ENCODE results near the gene PPP1R14D.

Gene PPP1R14D

GRCh38 chr15:40828447-40829036 is at the start of gene PPP1R14D:
TSS of gene PPP1R14D (minus strand) at chr15:40828708. CDS start at chr15:40828641, 67 bp downstream.
- H3K27me3 ChIP-seq (replicated peaks; ENCODE audit: insufficient read depth, low read length) = no peaks in the 10 kb centered on the region
- TF ChIP-seq EZH2 (optimal IDR thresholded peaks at IDR 0.05; ENCODE audit: low read depth, low read length) = no peak
- TF ChIP-seq EZH2phosphoT487 (IDR thresholded peaks at IDR 0.05; ENCODE audit: low read length) = no peak
- TF ChIP-seq CTCF (IDR thresholded peaks at IDR 0.05; ENCODE audit: low read length) = no peak
- peak within 1 kb of the TSS; percentile 51; the same call in 1 of the 2 replicates for H2AFZ ChIP-seq (ENCODE audit: low read length)
- H3K79me2 ChIP-seq (ENCODE audit: low read length) = no peaks in the 10 kb centered on the region
- peaks cover 5% of the 10 kb centered on the region; the same call in 1 of the 2 replicates for H3K4me1 ChIP-seq (ENCODE audit: low read length)
- no peaks in the 10 kb centered on the region; the same call in 1 of the 2 replicates for H3F3A ChIP-seq (ENCODE audit: insufficient read depth, low read length)
- H3K36me3 ChIP-seq (replicated peaks; ENCODE audit: insufficient read depth, low read length) = no peaks in the 10 kb centered on the region
- no peaks in the 10 kb centered on the region for H4K20me1 ChIP-seq (ENCODE audit: insufficient read depth, low read length)
- H3K27ac ChIP-seq (ENCODE audit: low read length) = no peak within 1 kb of the TSS
- H3K4me2 ChIP-seq (ENCODE audit: low read depth, low read length) = no peak within 1 kb of the TSS
- H3K9ac ChIP-seq (ENCODE audit: low read length) = no peak within 1 kb of the TSS
- no peak for DNase-seq
- no peak within 1 kb of the TSS for H3K4me3 ChIP-seq (ENCODE audit: low read length)
- H3K9me2 ChIP-seq (replicated peaks; ENCODE audit: insufficient read depth, low read length) = no peaks in the 10 kb centered on the region
- no peaks in the 10 kb centered on the region for H3K9me3 ChIP-seq (replicated peaks; ENCODE audit: insufficient read depth, low read length)

- Histone ChIP-seq H3K9ac (ENCODE audit: low read length) (no peak overlapping the region), H3K27ac (ENCODE audit: low read length) (no peak overlapping the region), H3K79me2 (ENCODE audit: low read length) (no peaks in the 10 kb centered on the region), H2AFZ (ENCODE audit: low read length) (no peak overlapping the region), H3K4me2 (ENCODE audit: low read depth, low read length) (no peak overlapping the region), H4K20me1 (ENCODE audit: insufficient read depth, low read length) (no peaks in the 10 kb centered on the region), H3K27me3 (replicated peaks; ENCODE audit: insufficient read depth, low read length) (no peaks in the 10 kb centered on the region), H3K36me3 (replicated peaks; ENCODE audit: insufficient read depth, low read length) (no peaks in the 10 kb centered on the region), H3K9me3 (replicated peaks; ENCODE audit: insufficient read depth, low read length) (no peaks in the 10 kb centered on the region), H3K9me2 (replicated peaks; ENCODE audit: insufficient read depth, low read length) (no peaks in the 10 kb centered on the region), H3K4me3 (ENCODE audit: low read length) (no peak overlapping the region), H3F3A (ENCODE audit: insufficient read depth, low read length) (no peaks in the 10 kb centered on the region), H3K4me1 (ENCODE audit: low read length) (peaks cover 9% of the 10 kb centered on the region)
- DNase-seq = no peak
- TF ChIP-seq EZH2 (optimal IDR thresholded peaks at IDR 0.05; ENCODE audit: low read depth, low read length) (no peak), CTCF (IDR thresholded peaks at IDR 0.05; ENCODE audit: low read length) (no peak), EZH2phosphoT487 (IDR thresholded peaks at IDR 0.05; ENCODE audit: low read length) (no peak)
Measured at GRCh38 chr15:40877694-40878093, 49.2 kb upstream of the PPP1R14D start.

- H3K9me2 ChIP-seq (replicated peaks; ENCODE audit: insufficient read depth, low read length) = no peaks in the 10 kb centered on the region
- no peak overlapping the region for H3K9ac ChIP-seq (ENCODE audit: low read length)
- peaks cover 12% of the 10 kb centered on the region for H3K4me1 ChIP-seq (ENCODE audit: low read length)
- TF ChIP-seq CTCF (IDR thresholded peaks at IDR 0.05; ENCODE audit: low read length) (no peak), EZH2phosphoT487 (IDR thresholded peaks at IDR 0.05; ENCODE audit: low read length) (no peak), EZH2 (optimal IDR thresholded peaks at IDR 0.05; ENCODE audit: low read depth, low read length) (no peak)
- DNase-seq = no peak
- no peak overlapping the region for H3K4me3 ChIP-seq (ENCODE audit: low read length)
- H3K36me3 ChIP-seq (replicated peaks; ENCODE audit: insufficient read depth, low read length) = no peaks in the 10 kb centered on the region
- no peaks in the 10 kb centered on the region for H4K20me1 ChIP-seq (ENCODE audit: insufficient read depth, low read length)
- no peaks in the 10 kb centered on the region for H3K79me2 ChIP-seq (ENCODE audit: low read length)
- H3K27ac ChIP-seq (ENCODE audit: low read length) = no peak overlapping the region
- H3K4me2 ChIP-seq (ENCODE audit: low read depth, low read length) = no peak overlapping the region
- H3K9me3 ChIP-seq (replicated peaks; ENCODE audit: insufficient read depth, low read length) = no peaks in the 10 kb centered on the region
- H3F3A ChIP-seq (ENCODE audit: insufficient read depth, low read length) = no peaks in the 10 kb centered on the region
- H3K27me3 ChIP-seq (replicated peaks; ENCODE audit: insufficient read depth, low read length) = no peaks in the 10 kb centered on the region
- no peak overlapping the region for H2AFZ ChIP-seq (ENCODE audit: low read length)
Measured at GRCh38 chr15:40875991-40876730, 47.7 kb upstream of the PPP1R14D start.

All from MM.1S (cell line).